ENCODE results near the gene INO80.

INO80 gene

DNA sequence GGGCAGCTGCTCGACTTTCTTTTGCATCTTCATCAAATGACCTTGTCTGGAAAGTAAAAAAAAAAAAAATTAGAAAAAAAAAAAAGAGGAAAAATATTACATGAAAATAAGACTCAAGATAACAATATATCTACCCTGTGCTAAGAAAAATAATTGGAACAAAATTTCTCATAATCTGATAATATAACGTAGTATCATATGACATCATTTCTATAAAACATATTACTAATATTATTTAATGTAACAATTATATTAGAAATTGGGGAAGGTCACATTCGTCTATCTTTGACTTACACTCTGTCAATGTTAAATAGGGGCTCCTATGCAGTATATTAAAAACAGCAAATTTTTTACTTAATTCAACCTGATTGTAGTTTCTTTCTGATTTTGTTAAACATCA is 44.1 kb downstream of the INO80 start:
- Histone ChIP-seq H3K9ac (ENCODE audit: low read length) (no peak overlapping the region), H3K27ac (ENCODE audit: low read depth, low read length) (no peak overlapping the region), H3K9me3 (ENCODE audit: low read length) (no peaks in the 10 kb centered on the region), H3K27me3 (ENCODE audit: control insufficient read depth in 1 of 2, insufficient read depth in 2 of 2, low read length in 2 of 2) (no peaks in the 10 kb centered on the region), H3K4me3 (ENCODE audit: low read depth in 1 of 2, low read length in 2 of 2) (no peak overlapping the region), H3K4me1 (ENCODE audit: insufficient read depth, low read length) (no peaks in the 10 kb centered on the region), H3K36me3 (ENCODE audit: insufficient read depth, low read length) (peaks cover 47% of the 10 kb centered on the region)

- Histone ChIP-seq H3K9me3 (ENCODE audit: low read length) (no peaks in the 10 kb centered on the region), H3K36me3 (ENCODE audit: insufficient read depth, low read length) (peaks cover 42% of the 10 kb centered on the region), H3K9ac (ENCODE audit: low read length) (no peak overlapping the region), H3K4me1 (ENCODE audit: insufficient read depth, low read length) (no peaks in the 10 kb centered on the region), H3K4me3 (ENCODE audit: low read depth in 1 of 2, low read length in 2 of 2) (no peak overlapping the region), H3K27ac (ENCODE audit: low read depth, low read length) (no peak overlapping the region), H3K27me3 (ENCODE audit: control insufficient read depth in 1 of 2, insufficient read depth in 2 of 2, low read length in 2 of 2) (no peaks in the 10 kb centered on the region)
These were observed 49.6 kb downstream of the INO80 start for GRCh38 chr15:41066516-41066915.

GRCh38 chr15:41061667-41062066 is 54.4 kb downstream of the INO80 start:
- Histone ChIP-seq H3K9me3 (ENCODE audit: low read length) (no peaks in the 10 kb centered on the region), H3K27ac (ENCODE audit: low read depth, low read length) (no peak overlapping the region), H3K4me3 (ENCODE audit: low read depth in 1 of 2, low read length in 2 of 2) (no peak overlapping the region), H3K4me1 (ENCODE audit: insufficient read depth, low read length) (no peaks in the 10 kb centered on the region), H3K9ac (ENCODE audit: low read length) (no peak overlapping the region), H3K27me3 (ENCODE audit: control insufficient read depth in 1 of 2, insufficient read depth in 2 of 2, low read length in 2 of 2) (no peaks in the 10 kb centered on the region), H3K36me3 (ENCODE audit: insufficient read depth, low read length) (peaks cover 36% of the 10 kb centered on the region)

DNA sequence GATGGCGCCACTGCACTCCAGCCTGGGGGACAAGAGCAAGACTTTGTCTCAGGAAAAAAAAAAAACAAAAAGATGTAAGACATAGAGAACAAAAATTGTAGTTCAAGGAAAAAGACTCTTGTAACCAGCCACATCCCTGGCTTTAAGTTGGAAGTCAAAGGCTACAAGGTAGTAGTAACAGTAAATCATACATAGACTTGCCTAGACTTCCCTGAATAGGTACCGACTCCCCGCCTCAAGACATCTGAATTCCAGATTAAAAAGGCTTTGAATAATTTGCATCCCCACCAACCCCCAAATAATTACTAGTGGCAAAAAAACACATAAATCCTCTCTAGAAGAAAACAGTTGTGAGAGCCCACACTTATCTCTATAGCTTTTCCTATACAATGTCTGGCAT is 55.6 kb downstream of the INO80 start:
- H3K9me3 ChIP-seq (ENCODE audit: low read length), result no peaks in the 10 kb centered on the region
- peaks cover 45% of the 10 kb centered on the region for H3K36me3 ChIP-seq (ENCODE audit: insufficient read depth, low read length)
- H3K27ac ChIP-seq (ENCODE audit: low read depth, low read length), result no peak overlapping the region
- H3K4me3 ChIP-seq (ENCODE audit: low read depth in 1 of 2, low read length in 2 of 2), result no peak overlapping the region
- H3K27me3 ChIP-seq (ENCODE audit: control insufficient read depth in 1 of 2, insufficient read depth in 2 of 2, low read length in 2 of 2), result no peaks in the 10 kb centered on the region
- no peaks in the 10 kb centered on the region for H3K4me1 ChIP-seq (ENCODE audit: insufficient read depth, low read length)
- H3K9ac ChIP-seq (ENCODE audit: low read length), result no peak overlapping the region

DNA sequence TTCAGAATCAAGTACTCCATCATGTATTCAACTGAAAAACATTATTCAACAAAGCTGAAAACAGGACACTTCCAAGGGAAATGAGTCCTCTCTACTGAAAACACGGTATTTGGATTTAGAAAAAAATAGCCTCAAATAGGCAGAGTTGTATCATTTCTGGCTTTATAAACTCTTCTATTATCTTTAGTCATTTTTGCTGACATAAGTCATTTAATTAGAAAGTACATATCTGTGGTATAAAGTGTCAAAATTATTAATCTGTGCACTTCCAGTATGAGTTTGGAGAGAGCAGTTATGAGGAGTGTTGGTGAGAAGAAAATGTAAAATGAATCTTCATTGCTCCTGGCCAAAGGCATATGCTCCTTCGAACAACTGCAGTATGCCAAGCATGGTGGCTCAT is 59.3 kb downstream of the INO80 start:
- Histone ChIP-seq H3K9ac (ENCODE audit: low read length) (no peak overlapping the region), H3K27me3 (ENCODE audit: control insufficient read depth in 1 of 2, insufficient read depth in 2 of 2, low read length in 2 of 2) (no peaks in the 10 kb centered on the region), H3K27ac (ENCODE audit: low read depth, low read length) (no peak overlapping the region), H3K4me1 (ENCODE audit: insufficient read depth, low read length) (no peaks in the 10 kb centered on the region), H3K36me3 (ENCODE audit: insufficient read depth, low read length) (peaks cover 62% of the 10 kb centered on the region), H3K9me3 (ENCODE audit: low read length) (no peaks in the 10 kb centered on the region), H3K4me3 (ENCODE audit: low read depth in 1 of 2, low read length in 2 of 2) (no peak overlapping the region)

DNA sequence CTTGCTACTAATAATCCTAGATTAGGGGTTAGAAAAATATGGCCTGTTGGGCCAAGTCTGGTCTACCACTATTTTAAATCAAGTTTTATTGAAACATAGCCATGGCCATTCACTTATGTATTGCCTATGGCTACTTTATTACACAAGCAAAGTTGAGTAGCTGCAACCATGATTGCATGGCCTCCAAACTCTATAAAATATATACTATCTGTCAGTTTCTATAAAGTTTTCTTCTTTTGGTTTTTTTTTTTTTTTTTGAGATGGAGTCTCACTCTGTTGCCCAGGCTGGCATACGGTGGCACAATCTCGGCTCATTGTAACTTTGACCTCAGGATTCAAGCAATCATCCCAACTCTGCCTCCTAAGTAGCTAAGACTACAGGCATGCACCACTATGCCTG is 60.4 kb downstream of the INO80 start:
- Histone ChIP-seq H3K9me3 (ENCODE audit: low read length) (no peaks in the 10 kb centered on the region), H3K27me3 (ENCODE audit: control insufficient read depth in 1 of 2, insufficient read depth in 2 of 2, low read length in 2 of 2) (no peaks in the 10 kb centered on the region), H3K9ac (ENCODE audit: low read length) (no peak overlapping the region), H3K4me3 (ENCODE audit: low read depth in 1 of 2, low read length in 2 of 2) (no peak overlapping the region), H3K27ac (ENCODE audit: low read depth, low read length) (no peak overlapping the region), H3K4me1 (ENCODE audit: insufficient read depth, low read length) (no peaks in the 10 kb centered on the region), H3K36me3 (ENCODE audit: insufficient read depth, low read length) (peaks cover 67% of the 10 kb centered on the region)

DNA sequence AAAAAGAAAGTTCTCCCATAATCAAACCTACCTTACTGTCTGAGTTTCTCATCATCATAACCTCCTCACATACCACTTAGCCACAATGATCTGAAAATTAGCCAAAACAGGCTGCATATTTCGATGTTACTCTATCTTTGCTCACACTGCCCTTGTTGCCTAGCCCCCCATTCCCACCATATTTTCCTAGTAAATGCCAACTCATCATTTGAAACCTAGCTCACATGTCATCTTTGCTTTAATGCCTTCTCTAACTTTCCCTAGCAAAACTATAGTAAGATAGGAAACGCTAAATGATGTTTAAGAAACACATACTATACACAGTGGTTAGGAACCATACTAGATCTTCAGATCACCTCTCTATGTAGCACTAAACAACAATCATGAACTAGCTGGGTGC is 64.9 kb downstream of the INO80 start:
- Histone ChIP-seq H3K36me3 (ENCODE audit: insufficient read depth, low read length) (peaks cover 83% of the 10 kb centered on the region), H3K9me3 (ENCODE audit: low read length) (no peaks in the 10 kb centered on the region), H3K27ac (ENCODE audit: low read depth, low read length) (no peak overlapping the region), H3K4me1 (ENCODE audit: insufficient read depth, low read length) (no peaks in the 10 kb centered on the region), H3K27me3 (ENCODE audit: control insufficient read depth in 1 of 2, insufficient read depth in 2 of 2, low read length in 2 of 2) (no peaks in the 10 kb centered on the region), H3K4me3 (ENCODE audit: low read depth in 1 of 2, low read length in 2 of 2) (no peak overlapping the region), H3K9ac (ENCODE audit: low read length) (no peak overlapping the region)

GRCh38 chr15:41048852-41049251 is 67.2 kb downstream of the INO80 start:
- Histone ChIP-seq H3K36me3 (ENCODE audit: insufficient read depth, low read length) (peaks cover 70% of the 10 kb centered on the region), H3K27me3 (ENCODE audit: control insufficient read depth in 1 of 2, insufficient read depth in 2 of 2, low read length in 2 of 2) (no peaks in the 10 kb centered on the region), H3K4me3 (ENCODE audit: low read depth in 1 of 2, low read length in 2 of 2) (no peak overlapping the region), H3K27ac (ENCODE audit: low read depth, low read length) (no peak overlapping the region), H3K9me3 (ENCODE audit: low read length) (no peaks in the 10 kb centered on the region), H3K9ac (ENCODE audit: low read length) (no peak overlapping the region), H3K4me1 (ENCODE audit: insufficient read depth, low read length) (no peaks in the 10 kb centered on the region)

- Histone ChIP-seq H3K4me1 (ENCODE audit: insufficient read depth, low read length) (no peaks in the 10 kb centered on the region), H3K36me3 (ENCODE audit: insufficient read depth, low read length) (peaks cover 65% of the 10 kb centered on the region), H3K27ac (ENCODE audit: low read depth, low read length) (no peak overlapping the region), H3K9me3 (ENCODE audit: low read length) (no peaks in the 10 kb centered on the region), H3K9ac (ENCODE audit: low read length) (no peak overlapping the region), H3K27me3 (ENCODE audit: control insufficient read depth in 1 of 2, insufficient read depth in 2 of 2, low read length in 2 of 2) (no peaks in the 10 kb centered on the region), H3K4me3 (ENCODE audit: low read depth in 1 of 2, low read length in 2 of 2) (no peak overlapping the region)
These were observed 67.7 kb downstream of the INO80 start for GRCh38 chr15:41048397-41048796.

- H3K27me3 ChIP-seq (ENCODE audit: control insufficient read depth in 1 of 2, insufficient read depth in 2 of 2, low read length in 2 of 2), result no peaks in the 10 kb centered on the region
- H3K4me3 ChIP-seq (ENCODE audit: low read depth in 1 of 2, low read length in 2 of 2), result no peak overlapping the region
- H3K36me3 ChIP-seq (ENCODE audit: insufficient read depth, low read length), result peaks cover 65% of the 10 kb centered on the region
- no peak overlapping the region for H3K27ac ChIP-seq (ENCODE audit: low read depth, low read length)
- H3K4me1 ChIP-seq (ENCODE audit: insufficient read depth, low read length), result no peaks in the 10 kb centered on the region
- no peaks in the 10 kb centered on the region for H3K9me3 ChIP-seq (ENCODE audit: low read length)
- H3K9ac ChIP-seq (ENCODE audit: low read length), result no peak overlapping the region
These were observed 68.6 kb downstream of the INO80 start for GRCh38 chr15:41047474-41047873.

- Histone ChIP-seq H3K4me3 (ENCODE audit: low read depth in 1 of 2, low read length in 2 of 2) (no peak overlapping the region), H3K27ac (ENCODE audit: low read depth, low read length) (no peak overlapping the region), H3K27me3 (ENCODE audit: control insufficient read depth in 1 of 2, insufficient read depth in 2 of 2, low read length in 2 of 2) (no peaks in the 10 kb centered on the region), H3K4me1 (ENCODE audit: insufficient read depth, low read length) (no peaks in the 10 kb centered on the region), H3K9ac (ENCODE audit: low read length) (no peak overlapping the region), H3K36me3 (ENCODE audit: insufficient read depth, low read length) (peaks cover 44% of the 10 kb centered on the region), H3K9me3 (ENCODE audit: low read length) (no peaks in the 10 kb centered on the region)
These were observed 72.7 kb downstream of the INO80 start for GRCh38 chr15:41043276-41043951.

GRCh38 chr15:41042851-41043250 is 73.2 kb downstream of the INO80 start:
- Histone ChIP-seq H3K27me3 (ENCODE audit: control insufficient read depth in 1 of 2, insufficient read depth in 2 of 2, low read length in 2 of 2) (no peaks in the 10 kb centered on the region), H3K36me3 (ENCODE audit: insufficient read depth, low read length) (peaks cover 38% of the 10 kb centered on the region), H3K9ac (ENCODE audit: low read length) (no peak overlapping the region), H3K9me3 (ENCODE audit: low read length) (no peaks in the 10 kb centered on the region), H3K4me1 (ENCODE audit: insufficient read depth, low read length) (no peaks in the 10 kb centered on the region), H3K4me3 (ENCODE audit: low read depth in 1 of 2, low read length in 2 of 2) (no peak overlapping the region), H3K27ac (ENCODE audit: low read depth, low read length) (no peak overlapping the region)

All from muscle layer of colon (tissue), 2 donors.